Tongue (tissue), 2 donors: ENCODE results near the gene CNOT6. TPM values are rescaled to one million over a fixed set of nuclear protein-coding genes. Genes with fewer than 3 reads are reported as not detected.
"Not testable (repeated sequence)": the region's sequence is repeated elsewhere in the genome, so short reads cannot be mapped to it uniquely, and the experiment has no call there.

Experiments
- DNase-seq: peaks from one replicate; pipeline ENCODE4 v3.0.0-alpha.2; 2015
- total RNA-seq: library from RNA; depleted of rRNA; stranded (reverse); fragments of >200 nt; gene quantifications from one replicate; pipeline ENCODE4 v1.2.3, GENCODE V29; 2014

The CNOT6 gene
- 24.2 TPM for total RNA-seq

DNA sequence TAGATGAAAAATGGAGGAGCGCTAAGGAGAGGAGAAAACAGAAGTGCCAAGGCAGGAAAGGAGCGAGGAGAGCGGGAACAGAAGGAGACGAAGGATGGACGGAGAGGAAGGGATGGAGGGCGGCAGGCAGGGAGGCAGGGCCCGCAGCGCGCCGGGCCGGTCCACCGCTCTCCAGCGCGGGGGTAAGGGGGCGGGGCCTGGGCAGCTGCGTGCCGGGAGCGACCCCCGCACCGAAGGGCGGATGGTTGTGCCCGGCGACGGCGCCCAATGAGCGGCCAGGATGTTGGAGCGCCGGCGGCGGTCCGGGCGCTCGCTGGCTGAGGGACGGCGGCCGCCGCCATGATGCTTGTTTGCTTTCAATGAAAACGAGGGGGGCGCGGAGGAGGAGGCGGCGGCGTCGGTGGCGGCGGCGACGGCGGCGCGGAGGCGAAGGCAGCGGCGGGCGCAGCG is at the start of gene CNOT6:
TSS of gene CNOT6 (plus strand) at position 320 of the 450 bp plus-strand sequence. CDS start 34,898 bp downstream, outside the sequence.
- DNase-seq: peak; percentile 97

DNA sequence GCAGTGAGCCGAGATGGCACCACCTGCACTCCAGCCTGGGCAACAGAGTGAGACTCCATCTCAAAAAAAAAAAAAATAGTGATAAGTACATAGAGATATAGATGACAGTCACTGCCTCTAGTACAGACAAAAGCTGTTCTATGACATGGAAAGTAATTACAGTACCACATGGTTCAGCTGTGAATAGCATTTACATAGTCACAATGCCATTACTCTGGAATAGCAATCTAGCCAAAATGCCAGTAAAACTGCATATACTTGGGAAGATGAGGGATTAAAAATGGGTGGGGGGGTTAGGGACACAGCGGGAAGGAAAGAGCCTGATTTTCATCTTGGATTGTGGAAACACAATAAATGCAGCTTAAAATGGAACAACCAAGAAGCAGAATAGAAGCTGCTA is 39.4 kb upstream of the CNOT6 start:
- no peak for DNase-seq

GRCh38 chr5:180455872-180456271 is 38.3 kb upstream of the CNOT6 start:
- no peak for DNase-seq

DNA sequence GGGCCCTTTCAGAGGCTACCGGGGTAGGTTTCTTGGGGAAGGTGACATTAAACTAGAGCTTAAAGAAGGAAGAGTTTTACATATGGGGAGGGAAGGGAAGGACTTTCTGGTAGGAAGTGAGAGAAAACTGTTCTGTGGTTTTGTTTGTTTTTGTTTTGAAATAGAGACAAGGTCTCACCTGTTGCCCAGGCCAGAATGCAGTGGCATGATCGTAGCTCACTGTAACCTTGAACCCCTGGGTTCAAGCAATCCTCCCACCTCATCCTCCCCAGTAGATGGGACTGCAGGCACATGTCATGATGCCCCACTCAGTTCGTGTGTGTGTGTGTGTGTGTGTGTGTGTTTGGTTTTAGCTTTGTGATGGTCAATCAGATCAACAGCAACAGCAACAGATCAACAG is 37.4 kb upstream of the CNOT6 start:
- DNase-seq: no peak

- DNase-seq: not testable (repeated sequence)
These were observed 35.1 kb upstream of the CNOT6 start for GRCh38 chr5:180458852-180459673.

DNA sequence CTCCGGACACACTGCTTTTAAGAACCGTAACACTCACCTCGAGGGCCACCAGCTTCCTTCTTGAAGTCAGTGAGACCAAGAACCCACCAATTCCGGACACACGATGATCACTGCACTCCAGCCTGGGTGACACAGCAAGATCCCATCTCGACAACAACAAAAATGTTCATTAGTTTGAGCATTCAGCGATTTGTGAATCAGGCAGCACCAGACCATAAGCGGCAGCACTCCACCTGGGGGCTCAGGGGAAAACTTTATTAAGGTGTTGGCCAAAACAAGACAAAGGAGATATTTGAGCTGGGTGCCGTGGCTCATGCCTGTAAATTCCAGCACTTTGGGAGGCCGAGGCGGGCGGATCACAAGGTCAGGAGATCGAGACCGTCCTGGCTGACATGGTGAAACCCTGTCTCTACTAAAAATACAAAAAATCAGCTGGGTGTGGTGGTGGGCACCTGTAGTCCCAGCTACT is 34.5 kb upstream of the CNOT6 start:
- not testable (repeated sequence) for DNase-seq

- no peak for DNase-seq
These were observed 33.3 kb upstream of the CNOT6 start for GRCh38 chr5:180460834-180461233.

GRCh38 chr5:180461303-180461702 is 32.9 kb upstream of the CNOT6 start:
- DNase-seq: no peak

DNA sequence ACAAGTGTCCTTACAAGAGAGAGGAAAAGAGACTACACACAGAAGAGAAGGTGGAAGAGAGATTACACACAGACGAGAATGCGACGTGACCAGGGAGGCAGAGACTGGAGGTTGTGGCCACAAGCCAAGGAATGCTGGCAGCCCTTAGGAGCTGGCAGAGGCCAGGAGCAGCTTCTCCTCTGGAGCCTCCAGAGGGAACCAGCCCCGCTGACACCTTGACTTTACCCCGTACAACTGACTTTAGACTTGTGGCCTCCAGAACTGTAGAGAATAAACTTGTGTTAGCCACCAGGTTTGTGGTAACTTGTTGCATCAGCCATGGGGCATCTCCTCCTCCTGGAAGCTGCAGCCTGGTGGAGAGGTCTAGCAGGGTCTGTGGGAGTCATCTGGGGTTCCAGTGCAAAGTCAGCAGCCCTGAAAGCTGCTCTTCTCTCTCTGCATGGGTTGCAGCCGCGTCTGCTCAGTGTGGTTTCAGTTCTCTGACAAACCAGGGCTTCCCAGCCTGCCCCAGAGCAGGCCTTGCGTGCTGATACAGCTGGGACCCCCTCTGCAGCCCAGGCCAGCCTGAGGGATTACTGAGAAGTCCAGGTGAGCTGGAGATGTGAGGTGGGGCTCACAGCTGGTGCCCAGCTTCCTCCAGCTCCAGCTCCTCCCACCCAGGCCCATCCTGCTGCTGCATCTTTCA is 30.8 kb upstream of the CNOT6 start:
- no peak for DNase-seq

- no peak for DNase-seq
These were observed 30.1 kb upstream of the CNOT6 start for GRCh38 chr5:180463916-180464602.

DNA sequence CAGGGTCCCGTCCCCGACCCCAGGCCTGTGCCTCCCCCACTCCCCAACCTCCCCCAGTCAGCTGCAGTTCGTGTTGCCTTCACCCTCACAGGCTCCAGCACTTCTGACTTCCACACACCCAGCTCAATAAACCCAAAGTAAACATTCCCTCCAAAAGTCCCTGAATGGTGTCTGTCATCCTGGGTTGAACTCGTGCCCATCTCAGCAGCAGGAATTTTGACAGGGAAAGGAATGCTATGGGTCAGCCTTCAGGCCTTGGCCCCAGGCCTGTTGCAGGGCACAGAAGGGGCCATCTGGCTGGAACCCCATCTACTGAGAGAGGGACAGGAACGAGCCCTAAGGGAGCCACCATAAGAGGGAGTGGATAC is 29.6 kb upstream of the CNOT6 start:
- DNase-seq: no peak

DNA sequence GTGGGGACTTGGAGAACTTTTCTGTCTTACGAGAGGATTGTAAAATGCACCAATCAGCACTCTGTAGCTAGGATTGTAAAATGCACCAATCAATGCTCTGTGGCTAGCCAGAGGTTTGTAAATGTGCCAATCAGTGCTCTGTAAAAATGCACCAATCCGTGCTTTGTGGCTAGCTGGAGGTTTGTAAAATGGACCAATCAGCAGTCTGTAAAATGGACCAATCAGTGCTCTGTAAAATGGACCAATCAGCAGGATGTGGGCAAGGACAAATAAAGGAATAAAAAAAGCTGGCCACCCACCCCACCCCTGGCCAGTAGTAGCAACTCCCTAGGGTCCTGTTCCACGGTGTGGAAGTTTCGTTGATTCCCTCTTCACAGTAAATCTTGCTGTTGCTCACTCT is 29.1 kb upstream of the CNOT6 start:
- DNase-seq: not testable (repeated sequence)

GRCh38 chr5:180466316-180466715 is 27.9 kb upstream of the CNOT6 start:
- no peak for DNase-seq

DNA sequence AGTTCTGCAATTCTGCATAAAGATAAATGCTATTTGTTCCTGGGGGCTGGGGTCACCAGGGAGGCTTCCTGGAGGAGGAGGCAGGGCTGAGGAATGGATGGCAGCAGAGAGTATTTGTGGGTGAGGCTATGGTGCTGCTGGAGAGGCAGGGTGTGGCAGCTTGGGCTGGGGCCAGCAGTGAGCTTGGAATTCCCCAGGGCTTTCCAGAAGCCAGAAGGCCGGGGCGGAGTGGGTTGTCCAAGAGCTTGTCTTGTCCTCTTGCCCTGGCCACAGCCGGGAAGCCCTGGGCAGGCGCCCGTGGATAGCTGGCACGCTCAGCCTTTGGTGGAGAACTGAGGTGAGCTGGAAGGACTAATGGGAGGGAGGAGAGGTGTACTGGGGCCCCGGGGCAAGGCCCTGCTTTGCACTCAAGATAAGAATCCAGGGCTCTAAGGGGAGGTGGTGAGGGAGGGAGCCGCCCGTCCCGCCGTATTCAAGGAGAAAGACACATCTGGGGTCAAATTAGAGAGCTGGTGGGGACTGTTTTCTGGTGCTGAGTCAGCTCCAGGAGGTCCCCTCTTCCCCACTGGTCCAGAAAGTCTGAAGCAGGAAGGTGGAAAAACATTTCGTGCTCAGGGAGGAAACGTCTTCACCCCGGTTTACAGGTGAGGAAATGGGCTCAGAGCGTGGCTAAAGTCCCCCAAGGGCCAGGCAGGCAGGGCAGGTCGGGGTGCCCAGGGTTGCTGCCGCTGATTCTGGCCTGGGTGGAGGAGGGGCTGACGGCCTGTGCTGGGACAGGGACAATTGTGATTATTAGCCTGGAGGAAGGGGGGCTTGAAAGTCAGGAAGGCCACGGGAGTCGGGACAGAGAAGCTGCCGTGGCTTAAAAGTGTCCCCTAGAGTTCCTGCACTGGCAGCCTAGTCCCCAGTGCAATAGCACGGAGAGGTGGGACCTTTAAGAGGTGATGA is 26.9 kb upstream of the CNOT6 start:
- DNase-seq: no peak

DNA sequence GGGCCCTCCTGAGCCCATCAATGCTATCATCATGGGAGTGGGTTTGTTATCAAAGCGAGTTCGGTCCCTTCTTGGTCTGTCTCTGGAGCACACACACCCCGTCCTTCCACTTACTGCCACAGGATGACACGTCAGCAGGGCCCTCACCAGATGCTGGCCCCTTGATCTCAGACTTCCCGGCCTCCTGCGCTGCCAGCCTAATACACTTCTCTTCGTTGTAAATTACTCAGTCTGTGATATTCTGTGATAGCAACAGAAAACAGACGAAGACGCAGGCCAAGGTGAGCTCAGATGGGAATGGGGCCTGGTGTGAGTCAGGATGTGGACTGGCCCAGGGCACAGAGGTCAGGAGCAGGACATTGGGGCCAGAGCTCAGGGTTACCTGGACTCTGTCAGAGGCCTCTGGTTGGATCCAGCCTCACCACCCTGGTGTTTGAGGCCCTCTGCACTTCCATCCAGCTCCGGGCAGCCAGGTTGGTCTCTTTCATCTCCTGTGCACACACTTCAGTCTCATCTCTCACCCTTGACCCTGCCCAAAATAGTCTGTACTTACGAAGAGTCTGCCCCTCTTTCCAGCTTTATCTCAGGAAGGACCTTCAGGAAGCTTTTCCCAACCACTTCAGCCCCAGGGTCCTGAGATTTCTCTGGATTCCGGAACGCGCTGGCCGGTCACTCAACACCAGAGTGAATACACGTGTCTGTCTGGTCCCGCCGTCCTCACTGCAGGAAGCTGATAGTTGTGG is 26.0 kb upstream of the CNOT6 start:
- no peak for DNase-seq

DNA sequence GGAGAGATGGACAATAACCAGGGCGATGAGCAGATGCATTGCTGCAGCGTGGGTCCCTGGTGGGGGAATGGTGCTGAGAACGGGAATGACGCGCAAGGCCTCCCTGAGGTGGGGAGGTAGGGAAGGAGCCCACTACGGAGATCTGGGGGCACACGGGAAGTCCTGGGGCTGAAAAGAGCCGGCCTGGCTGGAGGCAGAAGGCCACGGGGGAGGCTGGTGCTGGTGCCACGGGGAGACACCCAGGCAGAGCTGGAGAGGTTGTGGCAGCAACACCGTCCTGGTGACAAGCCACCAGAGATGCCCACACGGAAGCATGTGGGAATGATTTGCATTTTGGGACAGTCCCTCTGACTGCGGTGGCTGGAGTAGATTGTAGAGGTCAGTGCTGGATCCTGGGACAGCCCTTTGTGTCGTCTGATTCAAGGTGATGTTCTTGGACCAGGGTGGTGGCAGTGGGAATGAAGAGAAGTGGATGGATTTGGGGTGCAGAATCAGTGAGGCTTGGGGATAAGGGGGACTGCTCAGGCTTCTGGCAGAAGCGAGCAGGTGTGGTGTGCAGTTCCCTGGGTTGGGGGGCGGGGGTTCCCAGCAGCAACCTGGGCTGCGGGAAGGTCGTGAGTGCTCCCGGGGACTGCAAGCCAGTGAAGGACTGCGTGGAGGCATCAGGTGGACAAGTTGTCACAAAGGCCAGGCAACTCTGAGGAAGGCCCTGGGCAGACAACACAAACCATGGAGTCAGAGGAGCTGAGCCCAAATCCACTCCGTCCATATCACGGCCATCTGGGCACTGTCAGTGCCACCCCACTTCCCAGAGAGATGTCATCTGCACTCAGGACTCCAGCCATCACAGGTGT is 25.2 kb upstream of the CNOT6 start:
- DNase-seq: no peak

GRCh38 chr5:180469586-180469865 is 24.7 kb upstream of the CNOT6 start:
- no peak for DNase-seq

GRCh38 chr5:180469866-180470265 is 24.3 kb upstream of the CNOT6 start:
- DNase-seq: no peak

DNA sequence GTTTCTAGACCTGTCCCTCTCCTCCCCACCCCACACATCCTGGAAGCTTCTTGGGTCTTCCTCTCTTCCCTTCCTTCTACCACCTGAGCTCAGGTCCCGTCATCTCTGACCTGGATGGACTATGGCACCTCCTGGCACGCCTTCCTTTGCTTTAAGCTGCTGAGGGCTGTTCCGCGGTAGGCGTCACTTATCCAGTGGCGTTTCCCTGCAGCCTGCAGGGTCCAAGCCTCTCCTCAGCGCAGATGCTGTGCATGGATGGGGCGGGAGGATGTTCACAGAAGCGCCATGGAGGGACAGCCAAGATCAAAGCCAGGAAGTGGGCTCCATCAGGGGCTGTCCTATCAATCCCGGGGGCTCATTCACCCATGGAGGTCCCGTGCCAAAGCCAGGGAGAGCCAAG is 23.8 kb upstream of the CNOT6 start:
- DNase-seq: no peak

GRCh38 chr5:180470966-180471582 is 23.1 kb upstream of the CNOT6 start:
- peak; percentile 89 for DNase-seq
